H1 (cell line): Measurements from ENCODE around the gene MTNR1B. TPM values are rescaled to one million over a fixed set of nuclear protein-coding genes. Genes with fewer than 3 reads are reported as not detected.

Experiments
- CHD1 ChIP-seq: IDR thresholded peaks from 2 replicates; pipeline ENCODE4 v1.6.1; 2012; ENCODE audit warnings: low read depth, low read length, improper control_type of control experiment
- EZH2 ChIP-seq: fragments of 200-600 bp; sonication (generic); IDR thresholded peaks from 2 replicates; pipeline ENCODE4 v1.7.1; 2012; ENCODE audit warnings: low read depth, mild to moderate bottlenecking, moderate library complexity, low read length, inconsistent platforms; ENCODE audit not compliant: severe bottlenecking
- polyA plus RNA-seq, 7 experiments: library from polyadenylated mRNA; depleted of rRNA in 3 of 7; stranded (reverse) in 5 of 7; unstranded in 2 of 7; fragments of >200 nt in 5 of 7; fragments of 200-250 nt in 2 of 7; gene quantifications; 1 replicate in 5 of 7; 2 replicates in 1 of 7; 4 replicates in 1 of 7; pipeline versions ENCODE4 v1.2.1 to v1.2.3, GENCODE V29; 2011 to 2013; ENCODE audit warnings: missing spikeins in 2 of 7, mixed read lengths in 2 of 7
- total RNA-seq: library from RNA; stranded (reverse); fragmentation: NEBNext Ultra II Directional; extraction: Animal tissue kit (Norgen Biotek cat#: 25700); gene quantifications from 2 replicates; pipeline ENCODE4 v1.2.1, GENCODE V29; 2021

MTNR1B gene
- total and polyA plus RNA-seq, 2 of the 8 experiments (the other 6 are each of a cell fraction or from before 2014, with no cell fraction given): 0.08 TPM; not detected in 1

DNA sequence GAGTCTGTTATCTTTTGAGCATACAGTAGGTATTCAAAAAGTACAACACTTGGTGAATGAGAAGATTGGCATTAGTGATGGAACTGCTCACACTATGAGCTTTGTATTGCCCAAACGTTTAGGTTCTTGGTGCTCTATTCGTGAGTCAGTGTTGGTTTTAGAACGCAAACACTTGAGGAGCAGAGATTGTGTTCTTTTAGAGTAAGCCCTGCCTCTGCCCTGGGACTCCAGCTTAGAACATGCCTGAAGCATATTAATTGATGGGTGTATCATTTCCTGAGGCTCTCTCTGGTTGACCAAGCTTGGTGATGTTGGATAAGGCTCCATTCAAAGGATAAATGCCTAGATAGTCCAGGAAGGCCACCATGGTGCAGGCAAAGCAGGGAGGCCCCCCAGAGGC lies 10.9 kb downstream of the MTNR1B start (continued):
- TF ChIP-seq EZH2 (no peak), CHD1 (no peak)
